ENCODE measurements around the gene FOSB.

GRCh38 chr19:45478454-45479238, 10.8 kb downstream of the FOSB start:
- TF ChIP-seq POLR2A (IDR thresholded peaks at IDR 0.05; ENCODE audit: low read length) (peak; percentile 56), GATA1 (IDR thresholded peaks at IDR 0.05; ENCODE audit: low read depth, low read length) (no peak)
